Endodermal cell (in vitro differentiated cells): ENCODE data around the gene CLEC19A. TPM values are rescaled to one million over a fixed set of nuclear protein-coding genes. Genes with fewer than 3 reads are reported as not detected.

ENCODE experiments used
- DNase-seq: peaks from one replicate; pipeline ENCODE4 v3.0.0-alpha.2; 2017
- H3K27ac ChIP-seq: 2 replicates; pipeline ENCODE4 v1.5.1; 2013; ENCODE audit warnings: mild to moderate bottlenecking, low read depth, low read length, moderate library complexity
- H3K27me3 ChIP-seq: 2 replicates; pipeline ENCODE4 v1.6.1; 2013; ENCODE audit warnings: mild to moderate bottlenecking, low read length, moderate library complexity; ENCODE audit not compliant: insufficient read depth, control insufficient read depth, poor library complexity, severe bottlenecking
- H3K36me3 ChIP-seq: 2 replicates; pipeline ENCODE4 v1.7.0; 2013; ENCODE audit warnings: mild to moderate bottlenecking, low read length, moderate library complexity; ENCODE audit not compliant: control insufficient read depth, insufficient read depth
- H3K4me1 ChIP-seq: one replicate; pipeline ENCODE4 v1.7.0; 2013; ENCODE audit warnings: low read length; ENCODE audit not compliant: control insufficient read depth, insufficient read depth
- H3K4me3 ChIP-seq: 2 replicates; pipeline ENCODE4 v1.5.1; 2013; ENCODE audit warnings: mild to moderate bottlenecking, low read length, moderate library complexity
- H3K9ac ChIP-seq: 2 replicates; pipeline ENCODE4 v1.6.1; 2013; ENCODE audit warnings: mild to moderate bottlenecking, low read length, moderate library complexity; ENCODE audit not compliant: poor library complexity, severe bottlenecking; ENCODE audit errors: extremely low read depth
- H3K9me3 ChIP-seq: 2 replicates; pipeline ENCODE4 v1.6.1; 2013; ENCODE audit warnings: mild to moderate bottlenecking, low read length, moderate library complexity; ENCODE audit not compliant: control insufficient read depth
- H3K27ac Mint-ChIP-seq: 2 replicates; pipeline ENCODE4 v1.8.0; 2020; ENCODE audit warnings: mixed read lengths
- H3K27me3 Mint-ChIP-seq: 2 replicates; pipeline ENCODE4 v1.8.0; 2021; ENCODE audit warnings: mild to moderate bottlenecking, mixed read lengths; ENCODE audit not compliant: insufficient read depth
- H3K36me3 Mint-ChIP-seq: 2 replicates; pipeline ENCODE4 v1.8.0; 2020; ENCODE audit warnings: low read depth, mixed read lengths
- H3K4me1 Mint-ChIP-seq: 2 replicates; pipeline ENCODE4 v1.8.0; 2020; ENCODE audit warnings: mixed read lengths
- H3K4me3 Mint-ChIP-seq: 2 replicates; pipeline ENCODE4 v1.8.0; 2020; ENCODE audit warnings: mild to moderate bottlenecking, moderate library complexity, mixed read lengths
- H3K9me3 Mint-ChIP-seq: 2 replicates; pipeline ENCODE4 v1.8.0; 2020; ENCODE audit warnings: mild to moderate bottlenecking, mixed read lengths
- CTCF ChIP-seq: fragments of 200-600 bp; sonication (generic); conservative IDR thresholded peaks from 2 replicates; pipeline ENCODE4 v1.5.0; 2021; ENCODE audit warnings: antibody characterized with exemption, mild to moderate bottlenecking
- WGBS, 2 experiments: methylation state at CpG; one replicate each; pipeline versions ENCODE4 v1.1.5 to v1.1.7; 2013; ENCODE audit warnings: missing lambda C conversion rate in 2 of 2, mixed read lengths in 1 of 2; ENCODE audit not compliant: insufficient coverage in 1 of 2, insufficient read length in 1 of 2; 5-methylcytosine and 5-hydroxymethylcytosine counted together
- long read RNA-seq, 4 experiments: library from polyadenylated mRNA in 2 of 4; library from RNA in 1 of 4; library from capped mRNA in 1 of 4; stranded (forward) in 3 of 4; unstranded in 1 of 4; transcript quantifications; one replicate each; pipeline ENCODE4 v2.0.0, GENCODE V29; 2020 to 2021; ENCODE audit warnings: inconsistent platforms in 1 of 4
- polyA plus RNA-seq, 2 experiments: library from polyadenylated mRNA; stranded (reverse); fragments of 50-300 nt; gene quantifications; one replicate each; pipeline ENCODE4 v1.2.3, GENCODE V29; 2013
- total RNA-seq, 2 donors: library from RNA; stranded (reverse); fragmentation: NEBNext Ultra II Directional in 1 of 2; extraction: Animal tissue kit (Norgen Biotek cat#: 25700) in 1 of 2; gene quantifications; 2 replicates in 1 of 2; 3 replicates in 1 of 2; pipeline ENCODE4 v1.2.1, GENCODE V29; 2021

CLEC19A gene
- 1 to 10 TPM; 1.6 to 1.9 TPM for total RNA-seq
- 1.4 TPM for polyA plus RNA-seq (2013, experiment 1 of 2)
- polyA plus RNA-seq (2013, experiment 2 of 2) = 4.0 TPM
- long read RNA-seq, experiment 1 = 0 reads
- long read RNA-seq, experiment 2, partial matches to known transcripts = 0 of 1 reads
- long read RNA-seq, experiment 2, other reads (novel, unspliced or antisense) = 0 of 1 reads
- long read RNA-seq, experiment 3 = 0 reads
- long read RNA-seq, experiment 4, transcript CLEC19A-205 (5 exons, 561 nt) = major isoform, 5 of 6 reads
- long read RNA-seq, experiment 4, partial matches to known transcripts = 1 of 6 reads
- long read RNA-seq, experiment 4, other reads (novel, unspliced or antisense) = 0 of 6 reads

- Histone ChIP-seq H3K4me3 (peak within 1 kb of the TSS; percentile 51), H3K4me1 (peaks cover 19% of the 10 kb centered on the region), H3K9me3 (peaks cover 16% of the 10 kb centered on the region), H3K9ac (no peak within 1 kb of the TSS), H3K36me3 (no peaks in the 10 kb centered on the region), H3K27ac (no peak within 1 kb of the TSS), H3K27me3 (no peaks in the 10 kb centered on the region)
- Mint-ChIP-seq H3K4me1 (peaks cover 31% of the 10 kb centered on the region), H3K27ac (no peak within 1 kb of the TSS), H3K4me3 (no peak within 1 kb of the TSS), H3K27me3 (no peaks in the 10 kb centered on the region), H3K9me3 (peaks cover 1% of the 10 kb centered on the region), H3K36me3 (no peaks in the 10 kb centered on the region)
- no peak for DNase-seq
- no peak for TF ChIP-seq CTCF
- 90 to 100% methylated on average over 2 of the region's 2 CpGs for WGBS, 2 experiments
These were observed at the start of gene CLEC19A for GRCh38 chr16:19285431-19285830. Gene CLEC19A, plus strand, starts transcription at chr16:19285731. Its CDS starts 121 bp downstream, at chr16:19285852.

- Mint-ChIP-seq H3K9me3 (peaks cover 21% of the 10 kb centered on the region), H3K4me1 (no peaks in the 10 kb centered on the region), H3K36me3 (peaks cover 29% of the 10 kb centered on the region), H3K27ac (no peak overlapping the region), H3K4me3 (no peak overlapping the region), H3K27me3 (no peaks in the 10 kb centered on the region)
- peak overlapping the region; percentile 34 for H3K4me3 ChIP-seq
- peaks cover 57% of the 10 kb centered on the region for H3K9me3 ChIP-seq
- WGBS, 2 experiments = 90 to 92% methylated on average over 1 to 4 of the region's 4 CpGs
- H3K36me3 ChIP-seq = peaks cover 63% of the 10 kb centered on the region
- TF ChIP-seq CTCF = no peak
- H3K4me1 ChIP-seq = peaks cover 7% of the 10 kb centered on the region
- no peak overlapping the region for H3K27ac ChIP-seq
- H3K9ac ChIP-seq = no peak overlapping the region
- DNase-seq = no peak
- no peaks in the 10 kb centered on the region for H3K27me3 ChIP-seq
These were observed 49.6 kb upstream of the CLEC19A start for GRCh38 chr16:19235886-19236285.

- DNase-seq = no peak
- Histone ChIP-seq H3K4me3 (peak overlapping the region; percentile 34), H3K4me1 (peaks cover 7% of the 10 kb centered on the region), H3K9me3 (peaks cover 57% of the 10 kb centered on the region), H3K27ac (peak overlapping the region; percentile 11), H3K36me3 (peaks cover 60% of the 10 kb centered on the region), H3K27me3 (no peaks in the 10 kb centered on the region), H3K9ac (no peak overlapping the region)
- no peak for TF ChIP-seq CTCF
- Mint-ChIP-seq H3K27me3 (no peaks in the 10 kb centered on the region), H3K4me1 (no peaks in the 10 kb centered on the region), H3K9me3 (peaks cover 21% of the 10 kb centered on the region), H3K4me3 (no peak overlapping the region), H3K27ac (peak overlapping the region; percentile 78), H3K36me3 (peaks cover 29% of the 10 kb centered on the region)
- 63 to 67% methylated on average over 4 of the region's 4 CpGs for WGBS, 2 experiments
These were observed 48.8 kb upstream of the CLEC19A start for GRCh38 chr16:19236561-19237209.
